Endothelial cell of umbilical vein (primary cell): Measurements from ENCODE around the gene PRKCQ. TPM values are rescaled to one million over a fixed set of nuclear protein-coding genes. Genes with fewer than 3 reads are reported as not detected.

Source experiments
- BruUV-seq: library from RNA; stranded (reverse); fragments of 400-500 nt; replicated peaks from 2 replicates; lab custom pipeline; 2021; lab: Mats Ljungman, UMichigan
- CTCF ChIA-PET: fragments of 300-600, 350-600 bp; sonication (Branson Sonifier 250); formaldehyde crosslinking; loops from one replicate; lab custom pipeline; 2021; ENCODE audit warnings: antibody characterized with exemption, inconsistent platforms; lab: Charles Lee
- POLR2A ChIA-PET: fragments of 300-600, 350-600 bp; sonication (Branson Sonifier 250); formaldehyde crosslinking; loops from one replicate; lab custom pipeline; 2021; ENCODE audit warnings: antibody characterized with exemption, inconsistent platforms; lab: Charles Lee
- DNase-seq: peaks from one replicate; pipeline ENCODE4 v3.0.0-alpha.2; 2011; ENCODE audit warnings: low read depth, low spot score
- FAIRE-seq: peaks from 2 replicates; lab custom pipeline; 2011; peaks lifted over from hg19 to GRCh38; lab: Jason Lieb, UNC
- H2AFZ ChIP-seq: 2 replicates; pipeline ENCODE4 v1.6.0; 2012; ENCODE audit warnings: low read depth, low read length, control low read depth, inconsistent platforms
- H3K27ac ChIP-seq: 2 replicates; pipeline ENCODE4 v1.5.1; 2011; ENCODE audit warnings: low read depth, mild to moderate bottlenecking, control low read depth, low read length, moderate library complexity; ENCODE audit not compliant: insufficient read depth
- H3K27me3 ChIP-seq, 2 experiments: 2 replicates each; pipeline versions ENCODE4 v1.6.0 to v1.6.1; 2011; ENCODE audit warnings: low read length in 2 of 2, mixed read lengths in 1 of 2; ENCODE audit not compliant: control insufficient read depth in 2 of 2, insufficient read depth in 2 of 2
- H3K36me3 ChIP-seq, 2 experiments: 2 replicates in 1 of 2; 3 replicates in 1 of 2; pipeline ENCODE4 v1.5.1; 2011; ENCODE audit warnings: low read length in 2 of 2, mild to moderate bottlenecking in 1 of 2, moderate library complexity in 1 of 2; ENCODE audit not compliant: control insufficient read depth in 2 of 2, insufficient read depth in 2 of 2; ENCODE audit errors: extremely low read depth in 1 of 2
- H3K4me1 ChIP-seq: 3 replicates; pipeline ENCODE4 v1.5.1; 2011; ENCODE audit warnings: mild to moderate bottlenecking, low read length; ENCODE audit not compliant: control insufficient read depth, insufficient read depth; ENCODE audit errors: extremely low read depth
- H3K4me2 ChIP-seq: 2 replicates; pipeline ENCODE4 v1.6.1; 2011; ENCODE audit warnings: low read length, control low read depth, mixed read lengths; ENCODE audit not compliant: insufficient read depth
- H3K4me3 ChIP-seq, 3 experiments: fragments of 200-600 bp in 1 of 3; sonication (generic), shearing (Covaris generic) in 1 of 3; replicated peaks in 1 of 3; 2 replicates each; pipeline ENCODE4 v1.5.1; 2011 to 2016; ENCODE audit warnings: control low read depth in 3 of 3, low read length in 3 of 3, mild to moderate bottlenecking in 2 of 3, inconsistent platforms in 1 of 3, low read depth in 1 of 3, moderate library complexity in 1 of 3; ENCODE audit not compliant: insufficient read depth in 1 of 3
- H3K79me2 ChIP-seq: 2 replicates; pipeline ENCODE4 v1.6.0; 2012; ENCODE audit warnings: low read length, inconsistent platforms; ENCODE audit not compliant: control insufficient read depth, insufficient read depth
- H3K9ac ChIP-seq: replicated peaks from 2 replicates; pipeline ENCODE3; 2011; ENCODE audit warnings: low read length, control low read depth; ENCODE audit not compliant: insufficient read depth; ENCODE audit errors: extremely low read depth
- H3K9me1 ChIP-seq: replicated peaks from 3 replicates; pipeline ENCODE4 v1.6.0; 2011; ENCODE audit warnings: mild to moderate bottlenecking, low read length; ENCODE audit not compliant: control insufficient read depth, insufficient read depth; ENCODE audit errors: extremely low read depth
- H3K9me3 ChIP-seq: replicated peaks from 2 replicates; pipeline ENCODE4 v1.5.1; 2012; ENCODE audit warnings: low read length, inconsistent platforms; ENCODE audit not compliant: control insufficient read depth, insufficient read depth
- H4K20me1 ChIP-seq: replicated peaks from 2 replicates; pipeline ENCODE3; 2011; ENCODE audit warnings: mild to moderate bottlenecking, low read length; ENCODE audit not compliant: control insufficient read depth, insufficient read depth; ENCODE audit errors: extremely low read depth
- EZH2 ChIP-seq: IDR thresholded peaks from 2 replicates; pipeline ENCODE4 v1.6.1; 2012; ENCODE audit warnings: borderline replicate concordance, low read depth, mild to moderate bottlenecking, moderate library complexity, low read length, inconsistent platforms; ENCODE audit not compliant: severe bottlenecking
- GATA2 ChIP-seq: IDR thresholded peaks from 2 replicates; pipeline ENCODE4 v1.7.0; 2011; ENCODE audit warnings: low read depth, mild to moderate bottlenecking, moderate library complexity, mixed read lengths, low read length; ENCODE audit not compliant: insufficient read length, insufficient read depth
- JUN ChIP-seq: IDR thresholded peaks from 2 replicates; pipeline ENCODE4 v1.6.1; 2011; ENCODE audit warnings: borderline replicate concordance, low read depth; ENCODE audit not compliant: insufficient read length, insufficient read depth
- MYC ChIP-seq: IDR thresholded peaks from one replicate; pipeline ENCODE4 v1.6.1; 2011; ENCODE audit warnings: mild to moderate bottlenecking, low read depth, low read length
- POLR2A ChIP-seq: IDR thresholded peaks from 2 replicates; pipeline ENCODE4 v1.6.1; 2012; ENCODE audit warnings: low read depth, mild to moderate bottlenecking, control low read depth, low read length
- dilution Hi-C: fragments of 300-500 bp; cut with MboI; formaldehyde crosslinking; loops from one replicate; pipeline ENCODE4 v1.15.0; 2019; ENCODE audit warnings: low sequenced_read_pairs; ENCODE audit not compliant: extremely low pct_ligation_motif_present
- intact Hi-C: fragments of 100-400 bp; cut with micrococcal nuclease; formaldehyde crosslinking; loops from one replicate; pipeline ENCODE4 v1.10.0; 2022
- polyA plus RNA-seq, 4 experiments: library from polyadenylated mRNA; depleted of rRNA in 3 of 4; stranded (reverse) in 3 of 4; unstranded in 1 of 4; fragments of >200 nt; gene quantifications; 2 replicates each; pipeline versions ENCODE4 v1.2.1 to v1.2.3, GENCODE V29; 2011 to 2012; ENCODE audit warnings: missing spikeins in 1 of 4
- total RNA-seq: library from RNA; stranded (reverse); gene quantifications from 2 replicates; pipeline ENCODE4 v1.2.3, GENCODE V29; 2021
- TF ChIP-seq, protein P1 (sequence below): IDR thresholded peaks from 2 replicates; pipeline ENCODE4 v1.6.1; 2011; ENCODE audit not compliant: insufficient read depth, insufficient read length
- TF ChIP-seq, protein P2 (sequence below), 2 donors: IDR thresholded peaks; 1 replicate in 1 of 2; 2 replicates in 1 of 2; pipeline ENCODE4 v1.5.1; 2011; ENCODE audit warnings: low read length in 2 of 2, mild to moderate bottlenecking in 2 of 2, moderate library complexity in 2 of 2, control low read depth in 1 of 2, inconsistent platforms in 1 of 2, low read depth in 1 of 2; ENCODE audit not compliant: insufficient read depth in 1 of 2; ENCODE audit errors: extremely low read depth in 1 of 2

Gene PRKCQ
- total and polyA plus RNA-seq, 2 donors (not counting 3 experiments of a cell fraction or from before 2014, with no cell fraction given), result 0.32 to 0.55 TPM

DNA sequence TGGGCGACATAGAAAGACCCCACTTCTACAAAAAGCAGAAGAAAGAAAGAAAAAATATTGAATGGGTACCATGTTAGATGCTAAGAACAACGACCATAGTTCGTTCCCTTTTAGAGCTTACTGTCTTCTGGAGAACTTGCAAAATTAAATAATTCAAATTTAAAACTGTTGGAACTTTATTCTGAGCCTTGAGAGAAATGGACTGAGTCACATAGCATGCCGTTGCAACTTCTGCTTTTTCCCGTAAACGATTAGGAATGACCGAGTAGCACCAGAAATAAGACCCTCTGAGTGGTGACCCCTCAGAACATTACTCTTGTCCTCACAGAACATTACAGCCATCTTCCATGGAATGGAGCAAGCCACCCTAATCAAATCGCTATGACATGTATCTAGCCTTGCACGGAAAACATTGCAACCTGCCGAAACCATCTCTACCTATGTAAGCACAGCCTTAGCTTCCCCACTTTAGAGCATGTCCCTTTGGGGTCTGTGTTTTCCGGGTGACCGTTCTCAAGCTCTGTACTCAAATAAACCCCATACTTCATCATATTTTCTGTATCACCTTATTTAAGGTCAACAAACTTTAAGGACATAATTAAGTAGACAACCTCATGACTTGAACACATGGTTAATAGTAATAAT lies 179.1 kb downstream of the PRKCQ start:
- H3K9me1 ChIP-seq, result no peaks in the 10 kb centered on the region
- peaks cover 6% of the 10 kb centered on the region for H3K4me1 ChIP-seq
- no peak overlapping the region for H3K4me3 ChIP-seq
- DNase-seq (no peak), FAIRE-seq (no peak)
- CTCF ChIA-PET, result interaction anchor here (0.7 to 3.8 kb wide), 75 partner anchors 8 to 778 kb away, joined by 3 to 285 read pairs (median 7); partner anchors contain the start of genes ANKRD16, FBH1, PFKFB3 and RBM17
- intact Hi-C loops, result loop anchor here (1.0 kb wide), 9 partner anchors 126 to 456 kb away; partner anchors contain the start of gene PFKFB3
- H2AFZ ChIP-seq, result no peak overlapping the region
- no peak for TF ChIP-seq JUN
- no peak for TF ChIP-seq POLR2A
- TF ChIP-seq, protein P1, sequence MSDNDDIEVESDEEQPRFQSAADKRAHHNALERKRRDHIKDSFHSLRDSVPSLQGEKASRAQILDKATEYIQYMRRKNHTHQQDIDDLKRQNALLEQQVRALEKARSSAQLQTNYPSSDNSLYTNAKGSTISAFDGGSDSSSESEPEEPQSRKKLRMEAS, result no peak
- TF ChIP-seq MYC, result no peak
- TF ChIP-seq EZH2, result no peak
- TF ChIP-seq GATA2, result no peak
- TF ChIP-seq, protein P2, sequence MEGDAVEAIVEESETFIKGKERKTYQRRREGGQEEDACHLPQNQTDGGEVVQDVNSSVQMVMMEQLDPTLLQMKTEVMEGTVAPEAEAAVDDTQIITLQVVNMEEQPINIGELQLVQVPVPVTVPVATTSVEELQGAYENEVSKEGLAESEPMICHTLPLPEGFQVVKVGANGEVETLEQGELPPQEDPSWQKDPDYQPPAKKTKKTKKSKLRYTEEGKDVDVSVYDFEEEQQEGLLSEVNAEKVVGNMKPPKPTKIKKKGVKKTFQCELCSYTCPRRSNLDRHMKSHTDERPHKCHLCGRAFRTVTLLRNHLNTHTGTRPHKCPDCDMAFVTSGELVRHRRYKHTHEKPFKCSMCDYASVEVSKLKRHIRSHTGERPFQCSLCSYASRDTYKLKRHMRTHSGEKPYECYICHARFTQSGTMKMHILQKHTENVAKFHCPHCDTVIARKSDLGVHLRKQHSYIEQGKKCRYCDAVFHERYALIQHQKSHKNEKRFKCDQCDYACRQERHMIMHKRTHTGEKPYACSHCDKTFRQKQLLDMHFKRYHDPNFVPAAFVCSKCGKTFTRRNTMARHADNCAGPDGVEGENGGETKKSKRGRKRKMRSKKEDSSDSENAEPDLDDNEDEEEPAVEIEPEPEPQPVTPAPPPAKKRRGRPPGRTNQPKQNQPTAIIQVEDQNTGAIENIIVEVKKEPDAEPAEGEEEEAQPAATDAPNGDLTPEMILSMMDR (IDR thresholded peaks at IDR 0.05; ENCODE audit: extremely low read depth in 1 of 2, insufficient read depth in 1 of 2, low read depth in 1 of 2, low read length in 2 of 2), result no peak
- POLR2A ChIA-PET, result interaction anchor here (0.6 to 2.3 kb wide), 6 partner anchors 126 to 286 kb away, joined by 3 to 40 read pairs (median 4); partner anchors contain the start of gene PFKFB3
- no peaks in the 10 kb centered on the region for H3K36me3 ChIP-seq
- H3K9me3 ChIP-seq, result no peaks in the 10 kb centered on the region
- H3K27me3 ChIP-seq, result peaks cover 2 to 9% of the 10 kb centered on the region in 2 experiments
- no peaks in the 10 kb centered on the region for H3K79me2 ChIP-seq
- H3K4me2 ChIP-seq, result peak overlapping the region; percentile 93
- H3K9ac ChIP-seq, result no peak overlapping the region
- BruUV-seq, result TSS peak; percentile 34
- dilution Hi-C loops, result no loop called here
- H4K20me1 ChIP-seq, result no peaks in the 10 kb centered on the region
- peak overlapping the region; percentile 86 for H3K27ac ChIP-seq
